GM04504 (cell line): ENCODE measurements around the gene UBR3.
"Not testable (repeated sequence)": the region's sequence is repeated elsewhere in the genome, so short reads cannot be mapped to it uniquely, and the experiment has no call there.

Experiments
- DNase-seq: peaks from one replicate; pipeline ENCODE4 v3.0.0-alpha.2; 2012; ENCODE audit warnings: low read depth

The UBR3 gene

DNA sequence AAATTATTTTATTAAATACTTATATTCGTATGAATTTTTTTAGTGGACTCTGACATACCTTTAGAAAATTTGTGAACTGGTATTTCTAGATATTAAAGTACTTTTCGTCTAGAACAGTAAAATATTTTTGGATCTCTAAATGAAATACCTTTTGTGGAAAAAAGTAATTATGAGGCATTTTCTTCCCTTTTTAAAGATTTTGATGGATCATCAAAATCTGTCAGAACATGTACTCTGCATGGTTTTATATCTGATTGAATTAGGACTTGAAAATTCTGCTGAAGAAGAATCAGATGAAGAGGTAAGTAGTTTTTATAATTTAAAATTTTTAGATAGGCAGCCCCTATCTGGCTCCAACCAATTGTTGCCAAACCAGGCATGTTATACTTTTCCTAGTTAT lies 118.8 kb downstream of the UBR3 start:
- no peak for DNase-seq

DNA sequence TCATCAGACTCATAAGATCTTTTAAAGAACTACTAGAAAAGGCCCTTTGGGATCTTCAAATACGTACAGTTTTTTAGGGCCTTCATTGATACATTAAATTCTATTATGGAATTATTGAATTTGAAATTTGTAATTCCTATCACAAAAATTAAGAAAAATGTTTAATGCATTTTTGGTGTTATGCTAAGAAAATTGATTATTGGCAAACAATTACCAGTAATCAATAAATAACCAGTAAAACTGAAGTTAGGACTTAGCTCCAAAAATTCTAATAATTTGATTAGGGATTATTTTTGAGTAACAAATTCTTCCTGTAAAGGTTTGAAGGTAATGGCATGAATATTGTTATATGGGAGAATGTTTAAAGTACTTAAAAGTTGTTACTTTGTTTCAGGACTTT lies 119.3 kb downstream of the UBR3 start:
- DNase-seq = no peak

- DNase-seq = no peak
Measured at GRCh38 chr2:169955940-169956339, 128.7 kb downstream of the UBR3 start.

GRCh38 chr2:169957219-169957618 lies 130.0 kb downstream of the UBR3 start:
- not testable (repeated sequence) for DNase-seq

GRCh38 chr2:169961911-169962310 lies 134.7 kb downstream of the UBR3 start:
- peak; percentile 56 for DNase-seq

DNA sequence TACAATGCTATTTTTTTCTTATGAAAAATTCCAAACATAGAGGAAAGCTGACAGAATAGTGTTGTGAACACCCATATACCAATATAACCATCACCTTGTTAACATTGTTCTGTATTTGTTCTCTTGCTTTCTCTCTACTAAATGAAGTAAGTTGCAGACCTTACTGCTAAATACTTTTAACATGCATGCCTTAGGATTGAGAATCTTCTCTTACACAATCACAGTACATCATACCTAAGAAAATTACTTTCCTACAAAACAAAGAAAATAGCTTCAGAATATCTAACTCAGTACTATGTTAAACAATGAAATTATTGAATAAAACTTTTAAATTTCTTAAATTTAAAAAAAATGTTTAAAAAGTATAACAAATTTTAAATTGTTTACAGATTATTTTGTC lies 136.5 kb downstream of the UBR3 start:
- no peak for DNase-seq

- DNase-seq = no peak
Measured at GRCh38 chr2:169964740-169965139, 137.5 kb downstream of the UBR3 start.

DNA sequence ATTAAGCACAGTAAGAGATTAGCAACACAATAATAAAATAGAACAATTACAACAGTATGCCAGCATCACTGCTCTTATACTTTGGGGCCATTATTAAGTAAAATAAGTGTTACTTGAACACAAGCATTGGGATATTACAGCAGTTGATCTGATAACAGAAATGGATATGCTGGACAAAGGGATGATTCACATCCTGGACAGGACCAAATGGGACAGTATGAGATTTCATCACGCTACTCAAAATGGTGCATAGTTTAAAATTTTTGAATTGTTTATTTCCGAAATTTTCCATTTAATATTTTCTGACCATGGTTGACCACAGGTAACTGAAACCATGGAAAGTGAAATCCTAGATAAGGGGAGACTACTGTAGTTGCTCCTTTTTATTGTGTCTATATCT lies 138.2 kb downstream of the UBR3 start:
- no peak for DNase-seq

GRCh38 chr2:169966454-169966853 lies 139.2 kb downstream of the UBR3 start:
- no peak for DNase-seq

- no peak for DNase-seq
Measured at GRCh38 chr2:169968743-169969142, 141.5 kb downstream of the UBR3 start.

DNA sequence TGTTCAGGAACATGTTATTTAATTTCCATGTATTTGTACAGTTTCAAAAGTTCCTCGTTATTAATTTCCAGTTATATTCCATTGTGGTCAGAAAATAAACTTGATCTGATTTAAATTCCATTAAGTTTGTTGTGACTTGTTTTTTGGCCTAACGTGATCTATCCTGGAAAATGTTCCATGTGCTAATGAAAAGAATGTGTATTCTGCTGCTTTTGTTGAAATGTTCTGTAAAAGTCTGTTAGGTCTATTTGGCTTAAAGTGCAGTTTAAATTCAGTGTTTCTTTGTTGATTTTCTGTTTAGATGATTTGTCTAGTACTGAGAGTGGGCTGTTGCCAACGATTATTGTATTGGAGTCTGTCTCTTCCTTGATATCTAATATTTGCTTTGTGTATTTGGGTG lies 148.0 kb downstream of the UBR3 start:
- no peak for DNase-seq

DNA sequence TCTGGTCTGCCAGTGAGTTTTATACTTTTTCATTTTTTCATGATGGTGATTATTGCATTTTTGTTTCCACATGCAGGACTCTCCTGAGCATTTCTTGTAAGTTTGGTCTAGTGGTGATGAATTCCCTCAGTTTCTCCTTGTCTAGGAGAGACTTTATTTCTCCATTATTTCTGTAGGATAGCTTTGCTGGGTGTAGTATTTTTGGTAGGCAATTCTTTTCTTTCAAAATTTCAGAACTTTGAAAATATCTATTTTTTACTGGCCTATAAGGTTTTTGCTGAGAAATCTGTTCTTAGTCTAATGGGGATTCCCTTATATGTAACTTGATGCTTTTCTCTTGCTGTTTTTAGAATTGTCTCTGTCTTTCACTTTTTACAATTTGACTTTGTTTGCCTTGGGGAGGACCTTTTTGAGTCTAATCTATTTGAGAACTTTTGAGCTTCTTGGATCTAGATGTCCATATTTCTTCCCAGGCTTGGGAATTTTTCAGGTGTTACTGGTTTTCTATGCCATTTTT lies 149.1 kb downstream of the UBR3 start:
- no peak for DNase-seq

- no peak for DNase-seq
Measured at GRCh38 chr2:169977530-169977929, 150.3 kb downstream of the UBR3 start.

- DNase-seq = no peak
Measured at GRCh38 chr2:169978402-169979017, 151.3 kb downstream of the UBR3 start.

- no peak for DNase-seq
Measured at GRCh38 chr2:169979025-169979424, 151.8 kb downstream of the UBR3 start.

GRCh38 chr2:169980001-169980400 lies 152.7 kb downstream of the UBR3 start:
- no peak for DNase-seq

DNA sequence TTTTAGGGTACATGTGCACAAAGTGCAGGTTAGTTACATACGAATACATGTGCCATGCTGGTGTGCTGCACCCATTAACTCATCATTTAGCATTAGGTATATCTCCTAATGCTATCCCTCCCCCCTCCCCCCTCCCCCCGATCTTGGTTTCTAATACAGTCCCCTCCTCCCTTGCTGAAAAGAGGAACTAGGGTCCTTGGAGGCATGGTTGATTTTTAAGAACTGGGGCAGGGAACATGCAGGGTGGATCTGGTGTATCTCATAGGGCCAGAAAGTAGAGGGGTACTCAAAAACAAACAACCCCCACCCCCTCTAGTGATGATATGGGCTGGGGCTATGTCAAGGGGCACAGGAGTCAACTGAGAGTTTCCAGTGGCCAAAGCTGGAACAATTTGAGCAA lies 153.4 kb downstream of the UBR3 start:
- DNase-seq = no peak

- no peak for DNase-seq
Measured at GRCh38 chr2:169982929-169983328, 155.7 kb downstream of the UBR3 start.

- no peak for DNase-seq
Measured at GRCh38 chr2:169983506-169983905, 156.3 kb downstream of the UBR3 start.

- DNase-seq = no peak
Measured at GRCh38 chr2:169984145-169984544, 156.9 kb downstream of the UBR3 start.

DNA sequence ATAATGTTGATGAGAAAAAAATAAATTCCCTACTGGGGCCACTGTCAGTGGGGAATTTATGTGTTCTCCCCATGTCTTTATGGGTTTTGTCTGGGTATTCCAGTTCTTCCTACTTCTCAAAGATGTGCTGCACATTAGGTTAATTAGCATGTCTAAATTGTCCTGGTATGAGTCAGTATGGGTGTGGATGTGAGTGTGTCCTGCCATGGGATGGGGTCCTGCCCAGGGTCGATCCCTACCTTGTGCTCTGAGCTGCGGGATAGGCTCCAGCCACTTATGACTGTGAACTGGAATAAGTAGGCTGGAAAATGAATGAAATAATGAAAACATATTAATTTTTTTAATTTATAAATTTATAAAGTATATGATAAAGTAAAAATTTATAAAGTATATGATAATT lies 167.5 kb downstream of the UBR3 start:
- DNase-seq = no peak

DNA sequence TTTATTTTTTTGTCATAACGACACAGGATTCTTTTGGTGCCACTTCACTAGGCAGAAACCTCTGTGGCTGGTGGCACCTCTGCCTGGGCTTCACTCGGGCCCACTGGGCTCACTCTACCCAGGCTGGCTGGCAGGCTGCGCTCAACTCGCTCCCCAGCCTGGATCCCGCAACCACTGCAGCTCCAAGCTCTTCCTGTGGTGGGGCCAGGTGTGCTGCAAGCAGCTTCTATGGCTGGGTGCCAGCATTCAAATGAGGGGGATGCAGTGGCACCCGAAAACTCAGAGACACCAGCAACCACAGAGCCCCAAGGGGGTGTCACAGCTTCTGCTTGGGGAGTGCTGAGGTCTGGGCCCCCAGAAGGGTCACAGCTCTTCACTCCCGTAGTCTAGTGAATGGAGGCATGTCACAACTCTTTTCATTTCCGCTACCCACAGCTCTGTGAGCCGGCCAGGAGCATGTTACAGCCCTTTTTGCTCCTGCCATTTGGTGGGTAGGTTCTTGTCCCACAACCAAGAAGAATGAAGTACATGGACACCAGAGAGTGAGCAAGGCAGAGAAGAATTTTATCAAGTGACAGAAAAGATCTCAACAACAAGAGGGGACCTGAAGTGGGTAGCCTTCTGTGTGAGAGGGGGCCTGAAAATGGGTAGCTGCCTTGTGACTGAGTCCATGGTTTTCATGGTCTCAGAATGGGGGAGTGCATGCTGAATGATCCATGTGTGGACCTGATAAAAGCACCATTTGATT lies 170.1 kb downstream of the UBR3 start:
- DNase-seq = no peak

- DNase-seq = peak; percentile 17
Measured at GRCh38 chr2:169999054-169999453, 171.8 kb downstream of the UBR3 start.

- DNase-seq = no peak
Measured at GRCh38 chr2:170002096-170002495, 174.8 kb downstream of the UBR3 start.
